Bone marrow (tissue), 2 donors: ENCODE data around the gene TPSD1.
"Not testable (repeated sequence)": the region's sequence is repeated elsewhere in the genome, so short reads cannot be mapped to it uniquely, and the experiment has no call there.

Experiments
- DNase-seq, 2 donors: peaks; one replicate each; lab custom pipeline; 2025; lab: John Stamatoyannopoulos, UW

TPSD1 gene

DNA sequence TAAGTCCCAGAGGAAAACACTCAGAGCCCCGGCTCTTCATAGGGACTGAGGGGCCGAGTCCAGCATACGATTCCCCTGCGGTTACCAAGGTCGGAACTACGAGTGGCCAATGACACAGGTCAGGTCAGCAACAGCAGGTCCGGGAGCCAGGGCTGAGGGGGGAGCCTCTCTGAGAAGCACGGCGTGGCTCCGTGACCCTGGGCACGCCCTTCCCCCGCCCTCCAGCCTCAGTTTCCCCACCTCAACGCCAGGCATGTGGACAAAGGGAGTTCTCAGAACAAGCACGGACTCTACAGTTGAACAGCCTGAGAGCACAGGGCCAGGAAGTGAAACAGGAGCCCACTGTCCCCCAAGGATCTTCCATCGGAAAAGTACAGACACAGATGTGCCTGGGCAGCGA, 25.6 kb downstream of the TPSD1 start:
- no peak for DNase-seq

DNA sequence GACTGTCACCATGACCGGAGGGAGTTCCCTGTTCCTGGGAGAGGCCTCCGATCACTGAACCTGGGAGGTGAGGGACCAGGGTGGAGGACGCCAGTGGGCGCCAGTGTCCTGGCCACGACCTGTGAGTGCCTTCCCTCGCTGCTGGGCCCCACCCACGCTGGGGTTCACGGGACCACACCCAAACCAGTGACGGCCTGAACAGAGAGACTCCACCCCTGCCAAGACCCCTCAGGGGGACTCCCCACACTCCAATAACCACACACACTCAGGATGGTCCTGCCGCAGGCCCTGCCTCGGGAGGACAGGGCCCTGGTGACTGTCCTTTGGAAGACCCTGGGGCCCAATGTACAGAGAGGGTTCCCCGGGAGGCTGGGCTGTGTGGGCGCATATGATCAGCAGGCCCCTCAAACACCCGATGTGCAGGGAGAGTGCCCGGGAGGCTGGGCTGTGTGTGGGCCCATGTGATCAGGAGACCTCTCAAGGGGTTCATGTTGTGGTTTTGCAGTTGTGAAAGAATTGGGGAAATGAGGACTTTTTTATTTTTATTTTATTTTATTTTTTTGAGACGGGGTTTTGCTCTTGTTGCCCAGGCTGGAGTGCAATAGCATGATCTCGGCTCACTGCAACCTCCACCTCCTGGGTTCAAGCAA, 26.6 kb downstream of the TPSD1 start:
- no peak for DNase-seq

DNA sequence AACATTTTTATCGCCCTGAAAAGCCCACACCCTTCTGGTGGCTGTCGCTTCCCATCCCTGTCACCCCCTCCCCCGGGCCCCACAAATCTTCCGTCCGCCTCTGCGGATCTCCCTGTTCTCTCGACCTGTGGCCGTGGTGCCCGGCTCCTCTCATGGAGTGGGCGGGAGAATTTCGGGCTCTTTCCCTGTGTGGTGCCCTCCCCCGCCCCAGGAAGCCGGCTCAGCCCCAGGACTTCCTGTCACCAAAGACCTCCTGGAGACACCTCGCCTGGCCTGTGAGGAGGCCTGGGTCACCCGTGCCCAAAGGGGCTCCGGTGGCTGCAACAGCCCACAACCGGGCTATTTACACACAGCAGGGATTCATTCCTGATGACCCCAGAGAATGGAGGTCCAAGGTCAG, 27.4 kb downstream of the TPSD1 start:
- no peak for DNase-seq

DNA sequence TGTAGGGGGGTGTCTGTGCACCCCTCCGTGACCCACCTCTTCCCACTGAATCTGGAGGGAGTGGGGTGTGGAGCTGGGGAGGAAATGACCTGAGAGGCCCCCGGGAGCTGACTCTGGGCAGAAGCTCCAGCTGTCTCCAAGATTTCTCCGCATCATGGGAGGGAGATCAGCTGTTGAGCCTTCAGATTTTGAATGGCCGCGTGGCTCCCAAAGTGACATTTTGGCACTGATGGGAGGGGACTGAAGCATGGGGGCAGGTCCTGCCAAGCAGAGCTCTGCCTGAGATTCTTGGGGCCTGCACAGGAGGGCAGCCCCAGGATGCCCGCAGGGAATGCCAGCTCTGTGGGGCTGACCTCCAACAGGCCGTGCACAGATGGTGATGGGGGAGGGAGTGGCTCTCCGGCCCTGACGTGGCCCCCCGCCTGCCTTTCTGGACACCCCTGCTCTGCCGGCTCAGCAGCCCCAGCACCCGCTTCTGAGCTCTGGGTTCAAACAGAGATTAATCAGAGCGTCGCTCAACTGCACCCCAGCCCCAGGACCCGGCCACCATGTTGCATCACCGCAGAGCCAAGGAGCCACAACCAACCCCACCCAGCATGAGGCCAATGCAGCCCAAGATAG, 28.2 kb downstream of the TPSD1 start:
- no peak for DNase-seq

DNA sequence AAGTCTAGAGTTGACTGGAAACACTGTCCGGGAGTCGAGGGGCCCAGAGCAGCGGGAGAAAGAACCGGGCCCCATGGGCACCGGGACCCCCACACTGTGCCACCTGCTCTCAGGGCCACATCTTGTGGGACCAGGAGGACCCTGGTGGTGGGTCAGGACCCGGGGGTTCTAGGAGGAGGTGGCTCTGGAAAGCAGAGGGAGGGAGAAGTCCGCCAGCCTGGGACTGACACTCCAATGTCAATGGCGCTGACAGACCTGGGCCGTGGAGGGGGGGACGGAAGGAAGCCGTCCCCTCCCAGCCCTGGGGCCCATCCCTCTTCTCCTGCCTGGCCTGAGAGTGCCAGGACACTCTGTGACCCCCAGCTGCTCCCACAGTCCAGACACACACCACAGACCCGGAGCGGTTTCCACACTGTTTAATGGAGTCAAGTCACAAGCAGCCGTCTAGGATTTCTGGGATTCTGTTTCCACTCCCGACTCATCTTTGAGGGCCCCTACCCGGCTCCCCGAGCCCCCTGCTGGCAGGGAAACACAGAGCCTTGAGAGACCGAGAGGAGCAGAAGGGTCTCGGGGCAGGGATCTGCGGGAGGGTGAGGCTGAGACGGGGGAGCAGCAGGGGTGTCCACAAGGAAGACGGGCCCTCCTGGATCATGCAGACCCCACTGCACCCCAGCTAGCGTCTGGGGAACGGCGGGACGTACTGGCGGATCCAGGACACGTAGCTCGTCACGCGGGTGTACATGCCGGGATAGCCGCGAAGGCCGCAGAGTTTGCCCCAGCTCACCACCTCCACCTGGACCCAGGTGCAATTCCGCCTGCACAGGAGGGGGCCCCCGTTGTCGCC, 30.0 kb downstream of the TPSD1 start:
- DNase-seq, result no peak

DNA sequence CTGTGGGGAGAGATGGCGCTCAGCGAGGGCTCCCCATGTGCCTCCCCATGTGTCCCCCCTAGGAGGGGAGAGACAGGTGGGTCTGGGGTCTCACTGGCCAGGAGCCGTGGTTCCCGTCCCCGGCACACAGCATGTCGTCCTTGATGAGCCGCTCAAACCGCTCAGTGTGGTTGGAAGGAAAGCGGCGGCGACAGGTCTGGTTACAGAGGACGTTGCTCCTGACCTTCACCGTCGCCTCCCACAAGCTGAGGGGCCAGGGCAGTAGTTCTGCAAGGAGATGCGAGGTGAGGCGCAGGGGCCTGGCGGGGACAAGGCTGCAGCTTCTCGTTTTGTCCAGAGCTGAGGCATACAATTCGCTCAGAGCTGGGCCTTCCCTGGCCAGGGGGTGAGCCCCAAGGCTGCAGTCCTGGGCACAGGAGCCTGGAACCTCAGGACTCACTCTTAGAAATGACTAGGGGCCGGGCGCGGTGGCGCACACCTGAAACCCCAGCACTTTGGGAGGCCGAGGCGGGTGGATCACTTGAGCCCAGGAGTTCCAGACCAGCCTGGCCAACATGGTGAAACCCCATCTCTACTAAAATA, 30.7 kb downstream of the TPSD1 start:
- no peak for DNase-seq

DNA sequence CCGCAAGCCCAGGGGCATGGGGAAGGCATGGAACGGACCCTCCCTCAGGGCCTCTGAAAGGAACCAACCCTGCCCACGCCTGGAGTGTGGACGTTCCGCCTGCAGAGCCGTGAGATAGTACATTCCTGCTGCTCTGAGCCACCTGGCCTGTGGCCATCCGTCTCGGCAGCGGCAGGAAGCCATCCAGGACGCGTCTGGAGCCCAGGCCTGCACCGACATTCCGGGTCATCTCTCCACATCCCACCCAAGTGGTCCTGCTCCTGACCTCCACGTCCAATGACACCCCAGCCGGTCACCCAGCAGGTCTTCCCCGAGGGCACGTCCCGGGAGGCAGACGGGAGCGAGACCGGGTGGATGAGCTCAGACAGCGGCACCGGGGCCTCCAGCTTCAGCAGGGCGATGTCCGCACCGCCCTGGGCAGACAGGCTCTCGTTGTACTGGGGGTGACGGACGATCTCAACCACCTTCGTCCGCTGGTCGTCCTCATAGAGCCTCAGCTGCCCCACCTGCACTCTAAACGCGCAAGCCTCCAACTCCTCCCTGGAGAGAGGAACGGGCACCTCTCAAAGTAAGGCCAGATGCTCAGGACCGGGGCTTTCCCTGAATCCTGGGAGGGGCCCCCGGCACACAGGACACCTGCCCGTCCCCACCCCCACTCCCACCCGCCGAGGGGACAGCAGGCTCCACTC, 32.3 kb downstream of the TPSD1 start:
- DNase-seq, result no peak

- DNase-seq, result no peak
Observed at GRCh38 chr16:1288813-1289476, 33.1 kb downstream of the TPSD1 start.

- no peak for DNase-seq
Observed at GRCh38 chr16:1289477-1289866, 33.6 kb downstream of the TPSD1 start.

- no peak for DNase-seq
Observed at GRCh38 chr16:1290063-1290501, 34.2 kb downstream of the TPSD1 start.

GRCh38 chr16:1290860-1291575, 35.1 kb downstream of the TPSD1 start:
- no peak for DNase-seq

GRCh38 chr16:1291576-1291974, 35.7 kb downstream of the TPSD1 start:
- DNase-seq, result no peak

DNA sequence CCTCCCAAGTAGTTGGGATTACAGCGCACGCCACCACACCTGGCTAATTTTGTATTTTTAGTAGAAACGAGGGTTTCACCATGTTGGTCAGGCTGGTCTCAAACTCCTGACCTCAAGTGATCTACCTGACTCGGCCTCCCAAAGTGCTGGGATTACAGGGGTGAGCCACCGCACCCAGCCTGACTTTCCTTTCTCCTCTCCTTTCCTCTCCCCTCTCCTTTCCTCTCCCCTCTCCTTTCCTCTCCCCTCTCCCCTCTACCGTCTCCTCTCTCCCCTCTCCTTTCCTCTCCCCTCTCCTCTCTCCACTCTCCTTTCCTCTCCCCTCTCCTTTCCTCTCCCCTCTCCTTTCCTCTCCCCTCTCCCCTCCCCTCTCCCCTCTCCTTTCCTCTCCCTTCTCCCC, 36.3 kb downstream of the TPSD1 start:
- DNase-seq, result not testable (repeated sequence)

DNA sequence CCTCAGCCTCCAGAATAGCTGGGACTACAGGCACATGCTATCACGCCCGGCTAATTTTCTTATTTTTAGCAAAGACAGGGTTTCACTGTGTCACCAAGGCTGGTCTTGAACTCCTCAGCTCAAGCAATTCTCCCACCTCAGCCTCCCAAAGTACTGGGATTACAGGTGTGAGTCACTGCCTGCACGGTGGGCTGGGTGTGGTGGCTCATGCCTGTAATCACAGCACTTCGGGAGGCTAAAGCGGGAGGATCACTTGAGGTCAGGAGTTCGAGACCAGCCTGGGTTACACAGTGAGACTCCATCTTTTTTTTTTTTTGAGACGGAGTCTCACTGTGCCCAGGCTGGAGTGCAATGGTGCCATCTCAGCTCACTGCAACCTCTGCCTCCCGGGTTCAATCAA, 36.9 kb downstream of the TPSD1 start:
- DNase-seq, result not testable (repeated sequence)

DNA sequence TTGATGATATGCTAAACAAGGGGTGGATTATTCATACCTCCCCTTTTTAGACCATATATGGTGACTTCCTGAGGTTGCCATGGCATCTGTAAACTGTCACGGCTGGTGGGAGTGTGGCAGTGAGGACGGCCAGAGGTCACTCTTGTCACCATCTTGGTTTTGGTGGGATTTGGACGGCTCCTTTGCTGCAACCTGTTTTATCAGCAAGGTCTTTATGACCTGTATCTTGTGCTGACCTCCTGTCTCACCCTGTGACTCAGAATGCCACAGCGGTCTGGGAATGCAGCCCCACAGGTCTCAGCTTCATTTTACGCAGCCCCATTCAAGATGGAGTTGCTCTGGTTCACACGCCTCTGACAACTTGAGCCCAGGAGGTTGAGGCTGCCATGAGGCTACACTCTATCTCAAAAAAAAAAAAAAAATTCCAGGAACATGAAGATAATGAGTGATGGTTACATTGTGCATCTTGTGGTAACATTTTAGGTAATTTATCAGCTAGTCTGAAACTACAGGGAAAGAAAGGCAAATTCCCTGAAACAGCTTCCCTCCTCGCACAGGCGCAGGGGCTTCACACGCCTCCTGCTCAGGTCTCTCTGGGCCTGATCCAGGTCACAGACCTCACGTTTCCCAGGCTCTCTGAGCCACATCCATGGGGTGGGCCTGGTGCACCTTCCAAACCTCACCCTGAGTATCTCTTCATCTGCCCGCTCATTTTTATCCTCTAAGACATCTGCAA, 38.2 kb downstream of the TPSD1 start:
- no peak for DNase-seq

- DNase-seq, result no peak
Observed at GRCh38 chr16:1295465-1295864, 39.6 kb downstream of the TPSD1 start.

GRCh38 chr16:1296688-1297017, 40.8 kb downstream of the TPSD1 start:
- not testable (repeated sequence) for DNase-seq

GRCh38 chr16:1297018-1297696, 41.3 kb downstream of the TPSD1 start:
- peak in 1 of 2 donors; percentile 88 for DNase-seq

DNA sequence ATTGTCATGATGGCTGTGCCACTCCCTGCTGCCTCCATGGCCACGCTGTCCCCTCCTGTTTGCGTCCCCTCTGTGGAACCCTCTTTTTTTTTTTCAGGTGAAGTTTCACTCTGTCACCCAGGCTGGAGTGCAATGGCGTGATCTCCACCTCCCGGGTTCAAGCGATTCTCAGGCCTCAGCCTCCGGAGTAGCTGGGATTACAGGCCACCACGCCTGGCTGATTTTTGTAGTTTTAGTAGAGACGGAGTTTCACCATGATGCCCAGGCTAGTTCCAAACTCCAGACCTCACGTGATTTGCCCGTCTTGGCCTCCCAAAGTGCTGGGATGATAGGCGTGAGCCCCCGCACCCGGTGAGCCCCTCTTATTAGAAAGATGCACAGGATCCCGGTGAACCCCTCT, 42.5 kb downstream of the TPSD1 start:
- no peak for DNase-seq
